GM10266 (cell line): ENCODE measurements around the gene SLC52A1.
"Not testable (repeated sequence)": the region's sequence is repeated elsewhere in the genome, so short reads cannot be mapped to it uniquely, and the experiment has no call there.

Source experiments
- DNase-seq: peaks from one replicate; pipeline ENCODE4 v3.0.0; 2012; ENCODE audit errors: extremely low spot score
- TF ChIP-seq, protein P1 (sequence below): IDR thresholded peaks from 2 replicates; pipeline ENCODE4 v1.5.1; 2012; ENCODE audit warnings: mild to moderate bottlenecking, low read depth; ENCODE audit not compliant: control insufficient read depth, insufficient read depth; ENCODE audit errors: missing control alignments

SLC52A1 gene

GRCh38 chr17:5031365-5032082 lies 3.7 kb downstream of the SLC52A1 start:
- TF ChIP-seq, protein P1, sequence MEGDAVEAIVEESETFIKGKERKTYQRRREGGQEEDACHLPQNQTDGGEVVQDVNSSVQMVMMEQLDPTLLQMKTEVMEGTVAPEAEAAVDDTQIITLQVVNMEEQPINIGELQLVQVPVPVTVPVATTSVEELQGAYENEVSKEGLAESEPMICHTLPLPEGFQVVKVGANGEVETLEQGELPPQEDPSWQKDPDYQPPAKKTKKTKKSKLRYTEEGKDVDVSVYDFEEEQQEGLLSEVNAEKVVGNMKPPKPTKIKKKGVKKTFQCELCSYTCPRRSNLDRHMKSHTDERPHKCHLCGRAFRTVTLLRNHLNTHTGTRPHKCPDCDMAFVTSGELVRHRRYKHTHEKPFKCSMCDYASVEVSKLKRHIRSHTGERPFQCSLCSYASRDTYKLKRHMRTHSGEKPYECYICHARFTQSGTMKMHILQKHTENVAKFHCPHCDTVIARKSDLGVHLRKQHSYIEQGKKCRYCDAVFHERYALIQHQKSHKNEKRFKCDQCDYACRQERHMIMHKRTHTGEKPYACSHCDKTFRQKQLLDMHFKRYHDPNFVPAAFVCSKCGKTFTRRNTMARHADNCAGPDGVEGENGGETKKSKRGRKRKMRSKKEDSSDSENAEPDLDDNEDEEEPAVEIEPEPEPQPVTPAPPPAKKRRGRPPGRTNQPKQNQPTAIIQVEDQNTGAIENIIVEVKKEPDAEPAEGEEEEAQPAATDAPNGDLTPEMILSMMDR: peak; percentile 80
- DNase-seq: peak; percentile 94

DNA sequence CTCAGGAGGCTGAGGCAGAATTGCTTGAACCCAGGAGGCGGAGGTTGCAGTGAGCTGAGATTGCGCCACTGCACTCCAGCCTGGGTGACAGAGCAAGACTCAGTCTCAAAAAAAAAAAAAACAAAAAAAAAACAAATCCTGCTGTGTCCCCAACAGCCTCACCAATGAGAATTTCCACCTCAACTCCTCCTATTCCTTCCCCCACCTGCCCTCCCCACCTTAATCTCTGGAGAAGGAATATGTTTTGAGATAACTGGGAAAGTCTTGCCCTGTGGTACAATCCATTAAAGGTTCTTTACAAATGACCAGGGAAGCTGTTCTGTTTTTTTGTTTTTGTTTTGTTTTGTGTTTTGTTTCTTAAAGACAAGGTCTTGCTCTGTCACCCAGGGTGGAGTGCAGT lies 5.1 kb downstream of the SLC52A1 start:
- DNase-seq: not testable (repeated sequence)

DNA sequence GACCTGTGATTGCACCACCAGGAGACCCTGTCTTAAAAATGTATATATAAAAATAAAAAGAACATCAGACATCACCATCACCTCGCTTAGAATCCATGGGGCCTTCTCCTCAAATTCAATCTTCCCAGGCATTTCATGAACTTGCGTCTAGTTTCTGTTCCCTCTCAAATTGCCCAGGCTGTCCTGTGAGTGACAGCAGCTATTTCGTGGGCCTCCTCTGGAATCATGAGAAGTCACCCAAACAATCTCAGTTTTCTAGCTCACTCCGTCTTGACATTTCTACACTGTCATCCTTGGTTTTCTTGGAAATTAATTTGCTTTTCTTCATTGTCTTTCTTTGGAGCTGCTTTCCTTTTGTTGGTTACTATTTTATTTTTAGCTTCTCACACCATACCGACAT lies 7.3 kb downstream of the SLC52A1 start:
- DNase-seq: no peak
- TF ChIP-seq, protein P1: no peak

DNA sequence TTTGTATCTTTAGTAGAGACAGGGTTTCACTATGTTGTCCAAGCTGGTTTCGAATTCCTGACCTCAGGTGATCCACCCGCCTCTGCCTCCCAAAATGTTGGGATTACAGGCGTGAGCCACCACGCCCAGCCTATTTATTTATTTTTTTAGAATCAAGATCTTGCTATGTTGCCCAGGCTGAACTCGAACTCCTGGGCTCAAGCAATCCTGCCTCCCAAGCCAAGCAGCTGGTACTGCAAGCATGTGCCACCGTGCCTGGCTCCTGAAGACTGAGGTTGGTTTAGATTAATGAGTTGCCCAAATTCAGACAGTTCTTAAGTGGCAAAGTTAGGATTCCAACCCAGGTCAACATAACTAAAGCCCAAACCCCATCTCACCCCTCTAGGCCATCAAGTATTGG lies 7.9 kb downstream of the SLC52A1 start:
- no peak for DNase-seq
- TF ChIP-seq, protein P1: no peak

- TF ChIP-seq, protein P1: no peak
- DNase-seq: no peak
These were observed 10.6 kb downstream of the SLC52A1 start for GRCh38 chr17:5024604-5025003.

GRCh38 chr17:5023588-5024147 lies 11.6 kb downstream of the SLC52A1 start:
- DNase-seq: no peak
- TF ChIP-seq, protein P1: no peak

GRCh38 chr17:5022171-5022711 lies 13.0 kb downstream of the SLC52A1 start:
- TF ChIP-seq, protein P1: no peak
- no peak for DNase-seq
